HepG2 (cell line): ENCODE results near the gene DNAJC5. TPM values are rescaled to one million over a fixed set of nuclear protein-coding genes. Genes with fewer than 3 reads are reported as not detected.

Experiments
- AKAP8 ChIP-seq: sonication (generic); formaldehyde crosslinking; IDR thresholded peaks from 2 replicates; pipeline ENCODE4 v1.5.1; 2020; ENCODE audit warnings: mild to moderate bottlenecking, missing genetic modification reagents
- FOXO4 ChIP-seq: sonication (generic); formaldehyde crosslinking; conservative IDR thresholded peaks from 2 replicates; pipeline ENCODE4 v1.8.1; 2023; ENCODE audit warnings: missing genetic modification reagents
- IRF2 ChIP-seq: IDR thresholded peaks from 2 replicates; pipeline ENCODE4 v1.6.1; 2018; ENCODE audit warnings: missing genetic modification reagents, missing compliant biosample characterization
- JUND ChIP-seq: sonication (generic); formaldehyde crosslinking; IDR thresholded peaks from 2 replicates; pipeline ENCODE4 v1.8.0; 2022; ENCODE audit warnings: mild to moderate bottlenecking, missing genetic modification reagents
- MAZ ChIP-seq, 2 experiments: sonication (generic) in 1 of 2; formaldehyde crosslinking in 1 of 2; IDR thresholded peaks; 2 replicates each; pipeline versions ENCODE4 v1.5.0 to v1.6.1; 2012 to 2020; ENCODE audit warnings: low read depth in 2 of 2, mild to moderate bottlenecking in 2 of 2, borderline replicate concordance in 1 of 2, improper control_type of control experiment in 1 of 2, low read length in 1 of 2, missing genetic modification reagents in 1 of 2, moderate library complexity in 1 of 2
- NCOA1 ChIP-seq: sonication (generic); formaldehyde crosslinking; IDR thresholded peaks from 2 replicates; pipeline ENCODE4 v1.9.0; 2021; ENCODE audit warnings: missing genetic modification reagents
- SP5 ChIP-seq: IDR thresholded peaks from 2 replicates; pipeline ENCODE4 v1.6.1; 2016; ENCODE audit warnings: low read depth, borderline replicate concordance
- U2AF1 ChIP-seq: fragments of 200-400 bp; formaldehyde crosslinking; optimal IDR thresholded peaks from 2 replicates; pipeline ENCODE3; 2017; ENCODE audit warnings: mild to moderate bottlenecking, low read depth, low read length
- ZNF101 ChIP-seq: sonication (generic); formaldehyde crosslinking; IDR thresholded peaks from 2 replicates; pipeline ENCODE4 v1.4.0; 2020; ENCODE audit warnings: mild to moderate bottlenecking, low read depth, missing genetic modification reagents, borderline replicate concordance
- ZNF563 ChIP-seq: sonication (generic); formaldehyde crosslinking; IDR thresholded peaks from 2 replicates; pipeline ENCODE4 v1.8.0; 2022; ENCODE audit warnings: mild to moderate bottlenecking, moderate library complexity, missing genetic modification reagents
- polyA plus RNA-seq, 8 experiments: library from polyadenylated mRNA; depleted of rRNA in 3 of 8; stranded (reverse) in 7 of 8; unstranded in 1 of 8; fragments of >200 nt; fragmentation: Illumina TruSeq in 4 of 8; extraction: Trizol in 4 of 8; gene quantifications; 2 replicates each; pipeline versions ENCODE4 v1.2.1 to v1.2.3, GENCODE V29; 2011 to 2016; ENCODE audit warnings: low read depth in 4 of 8, missing spikeins in 1 of 8, mixed read lengths in 1 of 8; ENCODE audit not compliant: insufficient read depth in 1 of 8
- total RNA-seq, 5 experiments: library from RNA; depleted of rRNA; stranded (reverse); fragments of >200 nt; fragmentation: Illumina TruSeq; extraction: Trizol; gene quantifications; 2 replicates each; pipeline ENCODE4 v1.2.3, GENCODE V29; 2016; ENCODE audit warnings: low read depth in 1 of 5
- TF ChIP-seq, protein P1 (sequence below): sonication (generic); formaldehyde crosslinking; IDR thresholded peaks from one replicate; pipeline ENCODE4 v1.5.1; 2020; ENCODE audit warnings: mild to moderate bottlenecking, missing genetic modification reagents; ENCODE audit errors: not compliant biosample characterization
- TF ChIP-seq, protein P2 (sequence below): sonication (generic); formaldehyde crosslinking; IDR thresholded peaks from 2 replicates; pipeline ENCODE4 v1.4.0; 2020; ENCODE audit warnings: missing genetic modification reagents, low read depth, mild to moderate bottlenecking, borderline replicate concordance
- TF ChIP-seq, protein P3 (sequence below): IDR thresholded peaks from 2 replicates; pipeline ENCODE4 v1.6.1; 2016; ENCODE audit warnings: missing compliant biosample characterization, missing genetic modification reagents, borderline replicate concordance

The DNAJC5 gene
- total and polyA plus RNA-seq, 2 of the 13 experiments (the other 11 are each of a cell fraction or from before 2014, with no cell fraction given), result 42.8 to 64.5 TPM

GRCh38 chr20:63968928-63969760 is 74.2 kb downstream of the DNAJC5 start (continued):
- TF ChIP-seq, protein P1, sequence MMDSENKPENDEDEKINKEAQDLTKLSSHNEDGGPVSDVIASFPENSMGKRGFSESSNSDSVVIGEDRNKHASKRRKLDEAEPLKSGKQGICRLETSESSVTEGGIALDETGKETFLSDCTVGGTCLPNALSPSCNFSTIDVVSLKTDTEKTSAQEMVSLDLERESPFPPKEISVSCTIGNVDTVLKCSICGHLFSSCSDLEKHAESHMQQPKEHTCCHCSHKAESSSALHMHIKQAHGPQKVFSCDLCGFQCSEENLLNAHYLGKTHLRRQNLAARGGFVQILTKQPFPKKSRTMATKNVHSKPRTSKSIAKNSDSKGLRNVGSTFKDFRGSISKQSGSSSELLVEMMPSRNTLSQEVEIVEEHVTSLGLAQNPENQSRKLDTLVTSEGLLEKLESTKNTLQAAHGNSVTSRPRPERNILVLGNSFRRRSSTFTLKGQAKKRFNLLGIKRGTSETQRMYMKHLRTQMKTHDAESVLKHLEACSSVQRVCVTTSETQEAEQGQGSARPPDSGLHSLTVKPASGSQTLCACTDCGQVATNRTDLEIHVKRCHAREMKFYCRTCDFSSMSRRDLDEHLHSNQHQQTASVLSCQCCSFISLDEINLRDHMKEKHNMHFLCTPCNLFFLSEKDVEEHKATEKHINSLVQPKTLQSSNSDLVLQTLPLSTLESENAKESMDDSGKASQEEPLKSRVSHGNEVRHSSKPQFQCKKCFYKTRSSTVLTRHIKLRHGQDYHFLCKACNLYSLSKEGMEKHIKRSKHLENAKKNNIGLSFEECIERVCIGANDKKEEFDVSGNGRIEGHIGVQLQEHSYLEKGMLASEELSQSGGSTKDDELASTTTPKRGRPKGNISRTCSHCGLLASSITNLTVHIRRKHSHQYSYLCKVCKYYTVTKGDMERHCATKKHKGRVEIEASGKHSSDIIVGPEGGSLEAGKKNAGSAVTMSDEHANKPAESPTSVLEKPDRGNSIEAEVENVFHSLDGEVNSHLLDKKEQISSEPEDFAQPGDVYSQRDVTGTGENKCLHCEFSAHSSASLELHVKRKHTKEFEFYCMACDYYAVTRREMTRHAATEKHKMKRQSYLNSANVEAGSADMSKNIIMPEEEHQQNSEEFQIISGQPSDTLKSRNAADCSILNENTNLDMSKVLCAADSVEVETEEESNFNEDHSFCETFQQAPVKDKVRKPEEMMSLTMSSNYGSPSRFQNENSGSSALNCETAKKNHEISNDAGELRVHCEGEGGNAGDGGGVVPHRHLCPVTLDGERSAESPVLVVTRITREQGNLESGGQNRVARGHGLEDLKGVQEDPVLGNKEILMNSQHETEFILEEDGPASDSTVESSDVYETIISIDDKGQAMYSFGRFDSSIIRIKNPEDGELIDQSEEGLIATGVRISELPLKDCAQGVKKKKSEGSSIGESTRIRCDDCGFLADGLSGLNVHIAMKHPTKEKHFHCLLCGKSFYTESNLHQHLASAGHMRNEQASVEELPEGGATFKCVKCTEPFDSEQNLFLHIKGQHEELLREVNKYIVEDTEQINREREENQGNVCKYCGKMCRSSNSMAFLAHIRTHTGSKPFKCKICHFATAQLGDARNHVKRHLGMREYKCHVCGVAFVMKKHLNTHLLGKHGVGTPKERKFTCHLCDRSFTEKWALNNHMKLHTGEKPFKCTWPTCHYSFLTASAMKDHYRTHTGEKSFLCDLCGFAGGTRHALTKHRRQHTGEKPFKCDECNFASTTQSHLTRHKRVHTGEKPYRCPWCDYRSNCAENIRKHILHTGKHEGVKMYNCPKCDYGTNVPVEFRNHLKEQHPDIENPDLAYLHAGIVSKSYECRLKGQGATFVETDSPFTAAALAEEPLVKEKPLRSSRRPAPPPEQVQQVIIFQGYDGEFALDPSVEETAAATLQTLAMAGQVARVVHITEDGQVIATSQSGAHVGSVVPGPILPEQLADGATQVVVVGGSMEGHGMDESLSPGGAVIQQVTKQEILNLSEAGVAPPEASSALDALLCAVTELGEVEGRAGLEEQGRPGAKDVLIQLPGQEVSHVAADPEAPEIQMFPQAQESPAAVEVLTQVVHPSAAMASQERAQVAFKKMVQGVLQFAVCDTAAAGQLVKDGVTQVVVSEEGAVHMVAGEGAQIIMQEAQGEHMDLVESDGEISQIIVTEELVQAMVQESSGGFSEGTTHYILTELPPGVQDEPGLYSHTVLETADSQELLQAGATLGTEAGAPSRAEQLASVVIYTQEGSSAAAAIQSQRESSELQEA, result no peak
- TF ChIP-seq MAZ (IDR thresholded peaks at IDR 0.05; ENCODE audit: borderline replicate concordance, low read depth, low read length), result peak; percentile 45; the same call in 1 of the 2 replicates
- TF ChIP-seq MAZ (CRISPR knock-in tag; IDR thresholded peaks at IDR 0.05; ENCODE audit: low read depth), result no peak; the same call in 1 of the 2 replicates
- TF ChIP-seq FOXO4 (CRISPR knock-in tag), result no peak
- peak; percentile 97 for TF ChIP-seq JUND
- TF ChIP-seq NCOA1 (CRISPR knock-in tag), result no peak
- TF ChIP-seq IRF2 (CRISPR knock-in tag), result peak; percentile 57; the same call in 1 of the 2 replicates
- TF ChIP-seq, protein P2, sequence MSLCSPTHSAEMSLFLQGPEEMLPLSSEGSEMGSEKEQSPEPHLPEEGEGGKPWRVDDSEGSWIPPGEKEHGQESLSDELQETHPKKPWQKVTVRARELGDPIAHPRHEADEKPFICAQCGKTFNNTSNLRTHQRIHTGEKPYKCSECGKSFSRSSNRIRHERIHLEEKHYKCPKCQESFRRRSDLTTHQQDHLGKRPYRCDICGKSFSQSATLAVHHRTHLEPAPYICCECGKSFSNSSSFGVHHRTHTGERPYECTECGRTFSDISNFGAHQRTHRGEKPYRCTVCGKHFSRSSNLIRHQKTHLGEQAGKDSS, result peak; percentile 87; the same call in 1 of the 2 replicates
- peak; percentile 51; the same call in 1 of the 2 replicates for TF ChIP-seq SP5
- TF ChIP-seq, protein P3, sequence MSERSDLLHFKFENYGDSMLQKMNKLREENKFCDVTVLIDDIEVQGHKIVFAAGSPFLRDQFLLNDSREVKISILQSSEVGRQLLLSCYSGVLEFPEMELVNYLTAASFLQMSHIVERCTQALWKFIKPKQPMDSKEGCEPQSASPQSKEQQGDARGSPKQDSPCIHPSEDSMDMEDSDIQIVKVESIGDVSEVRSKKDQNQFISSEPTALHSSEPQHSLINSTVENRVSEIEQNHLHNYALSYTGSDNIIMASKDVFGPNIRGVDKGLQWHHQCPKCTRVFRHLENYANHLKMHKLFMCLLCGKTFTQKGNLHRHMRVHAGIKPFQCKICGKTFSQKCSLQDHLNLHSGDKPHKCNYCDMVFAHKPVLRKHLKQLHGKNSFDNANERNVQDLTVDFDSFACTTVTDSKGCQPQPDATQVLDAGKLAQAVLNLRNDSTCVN (CRISPR knock-in tag), result peak; percentile 52; the same call in 1 of the 2 replicates
- TF ChIP-seq U2AF1, result peak; percentile 42
- TF ChIP-seq ZNF101 (CRISPR knock-in tag), result 0 out of 2 replicates have a peak, but pooled peaks have one; percentile 69
- peak; percentile 91; the same call in 1 of the 2 replicates for TF ChIP-seq ZNF563 (CRISPR knock-in tag)
- no peak for TF ChIP-seq AKAP8 (CRISPR knock-in tag)
